ENCODE results near the gene SLC22A12. TPM values are rescaled to one million over a fixed set of nuclear protein-coding genes. Genes with fewer than 3 reads are reported as not detected.

SLC22A12 gene
- total and polyA plus RNA-seq, 2 of the 8 experiments (the other 6 are each of a cell fraction or from before 2014, with no cell fraction given) = not detected

DNA sequence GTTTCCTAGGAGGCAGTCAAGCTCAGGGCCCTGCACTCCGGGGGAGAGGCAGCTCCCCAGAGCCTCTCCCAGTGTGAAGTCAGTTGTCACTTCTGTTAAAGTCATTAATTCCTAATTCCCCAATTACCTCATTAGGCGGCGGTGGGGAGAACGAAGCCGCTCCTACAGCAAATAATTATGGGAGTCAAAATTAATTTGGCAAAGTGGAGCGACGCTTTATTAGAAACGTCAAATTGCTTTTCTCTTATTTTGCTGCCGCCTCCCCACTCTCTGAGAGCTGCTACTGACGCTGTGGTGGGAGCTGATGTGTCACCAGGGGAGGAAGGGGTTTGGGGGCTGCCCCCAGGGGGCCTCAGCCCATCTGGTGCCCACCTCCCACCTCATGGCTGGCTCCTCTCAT lies 41.6 kb downstream of the SLC22A12 start:
- H3K9me3 ChIP-seq (ENCODE audit: insufficient read depth in 2 of 2, low read depth in 1 of 2, low read length in 1 of 2) = peaks cover 0 to 4% of the 10 kb centered on the region in 2 experiments; a peak in 1 of 4 replicates
- no peak overlapping the region for H2BK120ac ChIP-seq (replicated peaks; ENCODE audit: low read depth, low read length)
- H3K56ac ChIP-seq (replicated peaks; ENCODE audit: insufficient read length, low read depth, low read length) = no peak overlapping the region
- POLR2A ChIA-PET (ENCODE audit: partially characterized antibody) = interaction anchor here (1.2 to 1.9 kb wide), 2 partner anchors 10 to 12 kb away, joined by 4 to 5 read pairs; no protein-coding TSS in a partner anchor
- no peak for FAIRE-seq
- no peak overlapping the region for H4K8ac ChIP-seq (ENCODE audit: extremely low read depth, insufficient read depth, low read length)
- no peak overlapping the region for H3K27ac ChIP-seq (ENCODE audit: low read depth, low read length)
- TF ChIP-seq SP4 (IDR thresholded peaks at IDR 0.05; ENCODE audit: low read length) (no peak), SIN3A (conservative IDR thresholded peaks at IDR 0.05 in 1 of 2, IDR thresholded peaks at IDR 0.05 in 1 of 2; ENCODE audit: low read depth in 1 of 2, low read length in 2 of 2) (no peak), SRF (IDR thresholded peaks at IDR 0.05; ENCODE audit: low read depth, low read length) (no peak), RXRA (IDR thresholded peaks at IDR 0.05; ENCODE audit: insufficient read depth, low read depth, low read length) (no peak), TAF7 (optimal IDR thresholded peaks at IDR 0.05; ENCODE audit: borderline replicate concordance, low read depth, low read length) (no peak), NRF1 (IDR thresholded peaks at IDR 0.05; ENCODE audit: low read depth, low read length) (no peak), RBBP5 (IDR thresholded peaks at IDR 0.05; ENCODE audit: borderline replicate concordance, low read depth, low read length) (no peak), EZH2 (IDR thresholded peaks at IDR 0.05; ENCODE audit: low read depth, low read length, severe bottlenecking) (no peak), CBX8 (IDR thresholded peaks at IDR 0.05; ENCODE audit: borderline replicate concordance, low read depth, low read length) (no peak), EP300 (IDR thresholded peaks at IDR 0.05; ENCODE audit: borderline replicate concordance in 1 of 2, low read depth in 2 of 2, low read length in 2 of 2) (no peak), POU5F1 (IDR thresholded peaks at IDR 0.05; ENCODE audit: low read depth, low read length) (no peak)
- TF ChIP-seq, protein P1, sequence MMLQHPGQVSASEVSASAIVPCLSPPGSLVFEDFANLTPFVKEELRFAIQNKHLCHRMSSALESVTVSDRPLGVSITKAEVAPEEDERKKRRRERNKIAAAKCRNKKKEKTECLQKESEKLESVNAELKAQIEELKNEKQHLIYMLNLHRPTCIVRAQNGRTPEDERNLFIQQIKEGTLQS (IDR thresholded peaks at IDR 0.05; ENCODE audit: insufficient read depth, low read depth, low read length) = no peak
- peaks cover 0 to 20% (median 14%) of the 10 kb centered on the region in 4 experiments; a peak in 6 of 7 replicates for H3K4me1 ChIP-seq (replicated peaks in 1 of 4; ENCODE audit: control insufficient read depth in 3 of 4, insufficient read depth in 4 of 4, low read length in 3 of 4)
- no peak overlapping the region for H3K9ac ChIP-seq (replicated peaks in 1 of 4; ENCODE audit: extremely low read depth in 1 of 4, low read depth in 3 of 4, low read length in 3 of 4)
- no peak overlapping the region for H3K4me3 ChIP-seq (ENCODE audit: extremely low read depth in 1 of 4, insufficient read depth in 2 of 4, low read depth in 3 of 4, low read length in 4 of 4)
- CTCF ChIA-PET (ENCODE audit: partially characterized antibody) = interaction anchor here (1.1 to 12.7 kb wide), 6 partner anchors 10 to 183 kb away, joined by 3 to 188 read pairs (median 8); no protein-coding TSS in a partner anchor
- no peak overlapping the region for H2BK5ac ChIP-seq (ENCODE audit: low read depth, low read length)
- H2AFZ ChIP-seq (ENCODE audit: low read length) = no peak overlapping the region
- no peak overlapping the region for H2BK15ac ChIP-seq (ENCODE audit: low read length)
- no peaks in the 10 kb centered on the region for H3K79me1 ChIP-seq (ENCODE audit: low read depth, low read length)
- DNase-seq (ENCODE audit: low read depth in 1 of 2, low spot score in 2 of 2) = no peak
- no peak overlapping the region for H2BK20ac ChIP-seq (ENCODE audit: low read length)
- H3K23ac ChIP-seq (ENCODE audit: insufficient read length) = no peak overlapping the region
- WGBS, 2 experiments (ENCODE audit: extremely low coverage in 1 of 2, insufficient coverage in 1 of 2, insufficient read length in 1 of 2, insufficient replicate concordance in 2 of 2, low coverage in 1 of 2, low lambda C conversion rate in 2 of 2, missing lambda C conversion rate in 1 of 2) = 89% methylated on average over 10 of the region's 10 CpGs; no CpG with 5 or more reads in 1 of the 2 experiments
- peaks cover 0 to 27% (median 14%) of the 10 kb centered on the region in 4 experiments; a peak in 5 of 7 replicates for H3K27me3 ChIP-seq (replicated peaks in 1 of 4; ENCODE audit: control insufficient read depth in 3 of 4, extremely low read depth in 1 of 4, insufficient read depth in 3 of 4, low read length in 3 of 4)
- H3K18ac ChIP-seq (ENCODE audit: extremely low read depth, low read length) = no peak overlapping the region
- H3K14ac ChIP-seq (ENCODE audit: insufficient read length) = no peak overlapping the region
- no peaks in the 10 kb centered on the region for H3K36me3 ChIP-seq (ENCODE audit: control insufficient read depth in 2 of 4, insufficient read depth in 4 of 4, low read length in 3 of 4)
- no peak overlapping the region for H2BK12ac ChIP-seq (ENCODE audit: low read depth, low read length)
- H2AK5ac ChIP-seq (ENCODE audit: low read depth, low read length) = no peak overlapping the region
- H4K20me1 ChIP-seq (replicated peaks in 1 of 2; ENCODE audit: control insufficient read depth in 1 of 2, insufficient read depth in 2 of 2, low read length in 2 of 2) = peaks cover 0 to 7% of the 10 kb centered on the region in 2 experiments
- H3K4ac ChIP-seq (replicated peaks; ENCODE audit: insufficient read length, low read depth, low read length) = no peak overlapping the region
- peaks cover 3% of the 10 kb centered on the region; the same call in 1 of the 2 replicates for H3K23me2 ChIP-seq (ENCODE audit: low read depth, low read length)
- no peak overlapping the region for H4K5ac ChIP-seq (ENCODE audit: insufficient read length, low read depth, low read length)
- no peaks in the 10 kb centered on the region for H3K79me2 ChIP-seq (ENCODE audit: control insufficient read depth in 1 of 2, insufficient read depth in 2 of 2, low read length in 2 of 2)
- H4K91ac ChIP-seq (replicated peaks; ENCODE audit: insufficient read length, low read length) = no peak overlapping the region
- H3K4me2 ChIP-seq (ENCODE audit: insufficient read depth in 1 of 2, low read depth in 2 of 2, low read length in 2 of 2) = no peak overlapping the region

All from H1 (cell line).